ENCODE data around the gene IRX6.

- TF ChIP-seq CTCF (conservative IDR thresholded peaks at IDR 0.05 in 1 of 2, IDR thresholded peaks at IDR 0.05 in 1 of 2; ENCODE audit: low read depth in 1 of 2, low read length in 2 of 2) (no peak), EZH2 (IDR thresholded peaks at IDR 0.05; ENCODE audit: low read length, missing control alignments) (no peak)
Observed at GRCh38 chr16:55346475-55346874, 22.5 kb downstream of the IRX6 start.
